DMS 273 (cell line): ENCODE data around the gene GAGE12C.
"Not testable (repeated sequence)": the region's sequence is repeated elsewhere in the genome, so short reads cannot be mapped to it uniquely, and the experiment has no call there.

Source experiments
- DNase-seq: peaks from one replicate; lab custom pipeline; 2025; ENCODE audit not compliant: unreplicated experiment; lab: John Stamatoyannopoulos, UW

GAGE12C gene

GRCh38 chrX:49531877-49532276, at the start of gene GAGE12C:
GAGE12C (plus strand) TSS chrX:49532177; CDS start chrX:49533332, 1,155 bp downstream.
- DNase-seq: not testable (repeated sequence)

- DNase-seq: not testable (repeated sequence)
These were observed 9.5 kb downstream of the GAGE12C start, which contains the start of gene GAGE12D for GRCh38 chrX:49541433-49541832. GAGE12D (plus strand) TSS chrX:49541733; CDS start chrX:49542888, 1,155 bp downstream.

- not testable (repeated sequence) for DNase-seq
These were observed 19.0 kb downstream of the GAGE12C start, which contains the start of gene GAGE12E for GRCh38 chrX:49550989-49551388. GAGE12E (plus strand) TSS chrX:49551289; CDS start chrX:49552444, 1,155 bp downstream.

GRCh38 chrX:49560542-49560941, 28.6 kb downstream of the GAGE12C start, which contains the start of gene GAGE12F:
GAGE12F (plus strand) TSS chrX:49560842; CDS start chrX:49561997, 1,155 bp downstream.
- DNase-seq: not testable (repeated sequence)

GRCh38 chrX:49568728-49569127, 36.8 kb downstream of the GAGE12C start:
- DNase-seq: not testable (repeated sequence)

- DNase-seq: not testable (repeated sequence)
These were observed 37.2 kb downstream of the GAGE12C start for GRCh38 chrX:49569152-49569551.

GRCh38 chrX:49570100-49570499, 38.1 kb downstream of the GAGE12C start, which contains the start of gene GAGE12G:
GAGE12G (plus strand) TSS chrX:49570400; CDS start chrX:49571555, 1,155 bp downstream.
- not testable (repeated sequence) for DNase-seq

- not testable (repeated sequence) for DNase-seq
These were observed 47.7 kb downstream of the GAGE12C start, which contains the start of gene GAGE12H for GRCh38 chrX:49579649-49580048. GAGE12H (plus strand) TSS chrX:49579949; CDS start chrX:49581104, 1,155 bp downstream.
